GM19452 (cell line): ENCODE results near the gene CCNE1.

Experiments
- ATAC-seq: cut with Tn5 transposase; IDR thresholded peaks from one replicate; pipeline ENCODE4 v1.9.1; 2021; ENCODE audit not compliant: unreplicated experiment

CCNE1 gene

DNA sequence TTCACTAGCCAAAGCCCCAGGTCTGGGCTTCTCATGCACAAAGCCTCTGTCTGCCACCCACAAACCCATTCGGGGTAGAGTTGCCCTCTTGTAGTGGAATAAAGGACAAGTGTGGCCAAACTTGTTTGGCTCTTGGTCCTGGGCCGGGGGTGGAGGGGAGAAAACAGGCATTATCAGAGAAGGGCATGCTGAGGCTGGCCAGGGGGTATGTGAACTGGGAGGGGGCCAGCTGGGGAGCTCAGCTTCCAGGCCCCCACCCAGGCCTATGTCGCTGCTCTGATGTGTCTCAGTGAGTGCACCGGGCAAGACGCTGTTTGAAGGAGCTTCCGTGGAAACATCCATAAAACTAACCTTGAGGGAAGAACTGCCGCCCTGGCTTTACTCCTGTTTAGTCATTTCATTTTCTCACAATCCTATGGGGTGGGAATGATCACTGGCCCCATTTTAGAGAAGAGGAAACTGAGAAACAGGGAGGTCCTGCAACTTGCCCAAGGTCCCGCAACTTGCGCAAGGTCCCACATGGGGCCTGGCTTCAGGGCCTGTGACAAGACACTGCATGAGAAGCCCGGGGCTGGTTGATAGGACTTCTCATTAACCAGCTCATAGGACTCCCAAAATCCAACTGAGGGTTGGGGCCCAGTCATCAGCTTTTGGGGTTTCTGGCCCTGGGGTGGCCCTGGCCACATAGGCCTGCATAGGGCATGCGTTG lies 30.8 kb downstream of the CCNE1 start:
- no peak for ATAC-seq

DNA sequence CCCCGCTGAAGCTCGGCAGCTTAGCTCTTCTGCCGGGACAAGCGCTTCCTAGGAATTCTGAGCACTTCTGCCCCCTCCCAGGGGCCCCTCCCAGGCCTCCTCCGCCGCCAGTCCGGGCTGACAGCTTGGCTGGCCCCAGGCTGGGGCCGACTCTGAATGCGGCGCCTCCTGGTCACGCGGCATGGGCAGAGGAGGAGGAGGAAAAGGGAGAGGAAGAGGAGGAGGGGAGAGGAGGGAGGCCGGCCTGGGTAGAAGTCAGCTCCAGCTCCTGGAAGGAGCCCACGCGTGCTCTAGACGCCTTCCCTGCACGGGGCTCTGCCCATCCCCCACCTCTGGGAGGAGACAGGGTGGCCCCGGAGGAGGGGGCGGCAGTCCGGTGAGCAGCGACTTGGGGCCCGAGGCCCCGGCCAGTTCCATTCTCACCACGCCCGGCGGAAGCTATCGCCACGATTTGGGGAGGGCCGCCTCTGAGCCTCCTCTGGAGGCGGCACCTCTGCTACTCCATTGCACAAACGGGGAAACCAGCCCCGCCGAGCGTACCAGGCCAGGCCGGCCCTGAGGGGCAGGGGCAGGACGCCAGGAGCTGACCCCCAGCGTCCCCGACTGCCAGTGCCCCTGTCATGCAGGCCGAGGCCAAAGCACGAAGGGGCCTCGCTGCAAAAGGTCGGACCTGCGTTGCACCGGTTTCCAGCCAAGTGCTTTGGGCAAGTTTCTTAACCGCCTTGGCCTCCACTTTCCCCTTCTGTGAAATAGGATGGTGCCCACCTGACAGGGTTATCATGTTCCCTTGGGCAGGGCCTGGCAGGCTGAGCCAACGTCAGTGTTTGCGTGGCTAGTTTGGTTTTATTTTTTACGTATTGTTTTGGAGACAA lies 31.6 kb downstream of the CCNE1 start:
- no peak for ATAC-seq

DNA sequence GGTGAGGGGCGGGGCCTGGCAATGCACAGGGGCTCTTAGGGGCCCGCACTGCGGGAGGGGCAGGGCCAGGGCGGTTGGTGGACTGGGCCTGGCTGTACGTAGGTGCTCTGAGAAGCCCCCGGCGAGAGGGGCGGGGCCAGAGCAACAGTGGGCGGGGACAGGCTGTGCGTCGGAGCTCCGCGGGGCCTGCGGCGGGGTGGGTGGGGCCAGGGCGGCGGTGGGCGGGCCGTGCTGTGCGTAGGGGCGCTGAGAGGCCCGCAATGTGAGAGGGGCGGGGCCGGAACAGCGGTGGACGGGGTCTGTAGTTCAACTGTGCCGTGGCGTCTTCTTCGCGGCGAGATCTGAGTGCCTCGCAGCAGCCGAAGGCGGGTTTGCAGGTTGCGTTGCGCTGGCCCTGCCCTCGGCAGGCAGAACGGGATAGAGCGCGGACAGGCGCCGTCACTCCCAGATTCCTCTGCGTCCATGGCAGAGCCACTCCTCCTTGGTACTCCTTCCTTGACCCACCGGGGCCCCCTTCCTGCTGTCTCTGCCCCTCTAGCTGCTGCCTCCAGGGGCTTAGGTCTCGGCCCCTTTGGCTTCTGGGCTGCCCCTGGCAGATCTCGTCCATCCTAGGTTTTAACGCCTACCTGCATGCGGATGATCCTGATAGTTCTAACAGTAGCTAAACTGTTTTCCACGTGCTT lies 33.2 kb downstream of the CCNE1 start:
- ATAC-seq, result peak; percentile 74

DNA sequence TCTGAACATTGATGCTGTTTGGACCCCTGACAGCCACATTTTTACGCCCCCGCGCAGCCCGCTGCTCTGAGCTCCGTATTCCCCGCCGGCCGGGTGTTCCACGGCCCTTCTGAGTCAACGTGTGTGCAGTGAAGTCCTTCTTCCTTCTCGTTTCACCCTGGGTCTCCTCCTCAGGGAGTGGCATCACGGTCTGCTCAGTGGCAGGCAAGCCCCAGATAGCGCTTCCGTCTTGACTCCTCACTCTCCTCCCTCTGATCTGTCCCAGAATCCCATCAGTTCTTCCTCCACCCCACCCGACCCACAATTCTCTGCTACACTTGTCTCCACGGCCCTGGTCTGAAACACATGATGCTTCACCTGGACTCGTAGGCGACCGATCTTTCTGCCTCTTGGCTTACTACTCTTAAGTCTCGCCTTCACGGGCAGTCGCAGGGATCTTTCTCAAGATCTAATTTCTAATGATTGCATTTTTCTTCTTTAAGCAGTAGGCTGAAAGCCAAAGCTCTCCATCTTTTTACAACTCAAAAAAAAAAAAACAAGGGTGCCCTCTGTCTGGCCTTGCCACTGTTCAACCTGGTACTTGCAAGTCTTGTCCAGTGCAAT lies 33.9 kb downstream of the CCNE1 start:
- ATAC-seq, result no peak

DNA sequence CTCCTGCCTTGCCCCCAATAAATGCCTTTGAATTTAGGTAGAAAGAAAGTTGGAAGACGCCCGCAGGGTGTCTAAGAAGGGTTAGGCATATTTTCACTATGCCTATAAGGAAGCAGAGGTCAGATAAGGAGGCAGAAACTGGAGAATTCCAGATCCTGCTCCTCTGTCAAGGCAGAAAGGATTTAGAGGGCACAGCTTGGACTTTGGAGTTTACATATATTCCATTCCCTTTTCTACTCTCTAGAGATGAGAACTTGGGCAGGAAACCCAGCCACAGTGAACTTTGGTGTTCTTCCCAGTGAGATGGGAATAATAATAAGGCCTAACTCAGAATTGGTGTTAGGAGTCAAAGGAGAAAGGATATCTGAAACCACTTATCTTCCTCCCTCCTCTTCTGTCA lies 37.4 kb downstream of the CCNE1 start:
- ATAC-seq, result no peak

DNA sequence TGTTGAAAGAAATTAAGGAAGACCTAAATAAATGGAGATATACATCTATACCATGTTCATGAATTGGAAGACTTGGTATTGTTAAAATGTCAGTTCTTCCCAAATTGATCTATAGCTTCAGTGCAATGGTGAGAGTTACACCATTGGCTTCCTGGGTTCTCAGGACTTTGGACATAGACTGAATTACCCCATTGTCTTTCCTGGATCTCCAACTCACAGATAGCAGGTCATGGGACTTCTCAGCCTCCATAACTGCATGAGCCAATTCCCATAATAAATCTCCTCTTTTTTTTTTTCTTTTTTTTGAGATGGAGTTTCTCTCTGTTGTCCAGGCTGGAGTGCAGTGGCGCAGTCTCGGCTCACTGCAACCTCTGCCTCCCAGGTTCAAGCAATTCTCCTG lies 38.7 kb downstream of the CCNE1 start:
- no peak for ATAC-seq

DNA sequence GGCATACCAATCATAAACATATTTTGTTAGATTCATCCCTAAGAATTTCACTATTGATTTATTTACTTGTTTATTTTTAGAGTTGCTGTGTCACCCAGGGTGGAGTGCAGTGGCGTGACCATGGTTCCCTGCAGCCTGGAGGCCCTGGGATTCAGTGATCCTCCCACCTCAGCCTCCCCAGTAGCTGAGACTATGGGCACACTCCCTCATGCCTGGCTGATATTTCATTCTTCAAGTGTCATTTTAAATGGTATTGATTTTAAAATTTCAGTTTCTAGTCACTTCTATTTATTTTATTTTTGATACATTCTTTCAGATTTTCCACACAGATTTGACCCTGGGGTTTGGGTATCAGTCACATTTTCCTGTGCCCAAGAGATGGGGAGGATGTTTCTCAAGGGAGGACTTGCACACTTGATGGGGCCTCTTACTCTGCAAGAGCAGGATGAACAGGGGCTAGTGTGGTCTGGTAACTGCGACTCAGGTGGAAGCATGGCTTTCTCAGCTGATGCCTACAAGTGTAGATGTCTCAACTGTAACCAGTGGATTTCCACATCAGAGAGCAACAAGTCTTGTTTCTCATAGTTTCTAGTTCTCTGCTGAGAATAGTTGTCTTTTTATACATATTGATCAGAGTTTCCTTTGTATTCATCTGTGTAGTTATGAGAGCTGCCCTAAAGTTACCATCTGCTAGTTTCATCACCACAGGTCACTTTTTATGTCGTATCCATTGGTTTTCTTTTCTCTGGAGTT lies 40.2 kb downstream of the CCNE1 start:
- ATAC-seq, result peak; percentile 87

DNA sequence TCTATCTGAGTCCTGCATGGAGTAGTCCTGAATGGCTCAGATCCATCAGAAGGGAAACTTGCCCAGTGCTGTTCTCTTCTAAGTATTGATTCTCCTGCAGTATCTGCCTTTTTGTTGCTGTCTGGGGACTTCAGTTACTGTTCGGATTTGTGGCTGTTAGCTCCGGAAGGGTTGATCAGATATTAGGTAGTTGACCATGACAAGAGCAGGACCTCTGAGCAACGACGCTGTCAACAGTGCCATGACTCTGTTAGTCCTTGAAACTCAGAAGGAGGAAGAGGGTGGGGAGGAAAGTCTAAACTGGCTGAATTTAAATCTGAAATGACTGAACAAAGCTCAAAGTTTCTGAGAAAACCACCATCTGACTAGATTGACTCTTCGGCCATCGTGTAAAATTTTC lies 42.2 kb downstream of the CCNE1 start:
- ATAC-seq, result no peak

DNA sequence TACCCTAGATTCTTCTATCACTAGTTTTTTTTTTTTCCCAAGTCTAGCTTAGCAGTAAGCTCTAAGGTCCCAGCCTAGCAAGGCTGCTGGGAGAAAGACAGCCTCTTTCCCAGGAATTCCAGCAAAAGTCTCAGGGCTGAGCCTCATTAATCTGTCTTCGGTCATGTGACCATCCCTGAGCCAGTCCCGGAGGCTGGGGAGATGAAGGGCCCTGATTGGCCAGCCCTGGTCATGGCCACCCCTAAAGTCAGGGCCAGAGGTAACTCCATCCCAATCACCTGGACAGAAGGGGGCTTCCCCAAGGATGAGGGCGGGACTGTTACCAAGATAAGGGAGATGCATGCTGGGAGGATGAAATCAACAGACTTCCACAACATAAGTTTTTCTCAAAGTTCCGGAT lies 43.3 kb downstream of the CCNE1 start:
- ATAC-seq, result no peak

DNA sequence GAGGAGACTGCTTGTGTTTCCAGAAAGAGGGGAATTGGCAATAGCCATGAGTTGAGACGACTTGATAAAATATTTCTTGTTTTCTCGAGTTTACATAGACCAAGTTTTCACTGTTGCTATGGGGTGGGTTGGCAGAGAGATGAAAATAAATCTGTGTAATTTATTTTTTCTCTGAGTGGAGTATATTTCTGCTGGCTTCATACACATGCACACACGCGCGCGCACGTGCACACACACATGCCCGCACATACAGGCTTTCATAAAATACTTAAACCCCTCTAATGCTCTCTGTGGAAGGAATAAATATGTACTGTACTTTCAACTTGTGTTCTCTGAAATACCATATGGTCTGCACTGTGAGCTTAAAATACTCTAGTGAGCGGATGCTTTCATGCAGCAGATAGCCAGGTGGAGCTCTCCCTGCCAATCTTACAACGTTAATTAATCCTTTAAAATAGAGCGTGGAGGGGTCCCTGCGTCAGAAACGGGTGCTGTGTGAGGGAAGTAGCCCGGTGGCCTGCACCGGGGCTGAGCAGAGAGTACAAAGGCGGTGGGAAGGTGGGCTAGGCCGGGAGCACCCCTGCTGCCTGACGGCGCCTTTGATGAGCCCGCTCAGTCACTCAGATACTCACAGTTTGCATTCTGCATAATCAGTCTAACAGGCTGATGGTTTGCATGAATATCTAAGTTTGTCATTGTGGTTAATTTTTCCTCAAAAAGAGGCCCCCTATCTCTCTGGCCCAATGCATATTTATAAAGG lies 44.1 kb downstream of the CCNE1 start:
- ATAC-seq, result no peak

DNA sequence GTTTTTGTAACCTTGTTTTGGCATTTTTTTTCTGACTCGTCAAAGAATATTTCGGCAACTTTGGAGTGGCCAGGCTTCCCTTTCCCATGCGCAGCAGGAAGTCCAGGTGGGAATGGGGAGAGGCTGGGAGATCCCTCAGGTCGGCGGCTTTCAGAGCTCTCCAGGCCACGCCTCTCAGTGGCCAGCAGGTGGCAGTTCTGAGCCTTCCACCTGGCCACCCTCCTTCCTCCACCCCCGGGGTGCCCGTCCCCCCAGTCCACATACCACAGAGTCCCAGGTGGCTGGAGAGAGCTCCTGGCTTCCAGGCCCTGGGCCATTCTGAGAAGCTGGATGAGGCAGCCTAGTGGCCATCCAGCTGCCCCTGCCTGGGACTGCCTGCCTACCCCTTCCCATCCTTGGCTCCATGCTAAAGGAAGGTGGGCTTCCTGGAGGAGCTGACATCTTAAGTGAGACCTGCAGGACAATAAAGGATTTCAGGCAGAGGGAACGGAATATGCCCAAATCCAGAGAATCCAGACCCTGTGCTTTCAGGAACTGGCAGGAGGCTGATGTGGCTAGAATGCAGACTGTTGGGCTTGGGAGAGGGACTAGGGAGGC lies 46.3 kb downstream of the CCNE1 start:
- peak; percentile 58 for ATAC-seq

DNA sequence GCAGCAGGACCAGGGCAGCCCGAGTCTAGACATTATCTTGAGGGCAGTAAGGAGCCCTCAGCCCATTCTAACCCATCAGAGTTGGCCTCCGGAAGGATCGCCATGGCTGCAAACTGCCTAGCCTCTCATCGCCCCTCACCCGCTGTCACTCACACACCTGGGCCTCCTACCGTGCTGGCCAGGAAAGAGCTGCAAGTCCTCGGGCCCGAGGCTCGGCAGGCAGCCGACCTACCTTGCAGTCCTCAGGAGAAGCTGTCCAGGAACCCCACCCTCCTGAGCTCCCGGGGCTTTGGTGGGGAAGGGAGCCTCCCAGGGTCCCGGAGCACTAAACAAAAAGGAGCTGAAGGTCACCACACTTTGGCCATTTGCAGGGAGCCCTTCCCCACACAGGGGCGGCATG lies 46.8 kb downstream of the CCNE1 start:
- no peak for ATAC-seq

DNA sequence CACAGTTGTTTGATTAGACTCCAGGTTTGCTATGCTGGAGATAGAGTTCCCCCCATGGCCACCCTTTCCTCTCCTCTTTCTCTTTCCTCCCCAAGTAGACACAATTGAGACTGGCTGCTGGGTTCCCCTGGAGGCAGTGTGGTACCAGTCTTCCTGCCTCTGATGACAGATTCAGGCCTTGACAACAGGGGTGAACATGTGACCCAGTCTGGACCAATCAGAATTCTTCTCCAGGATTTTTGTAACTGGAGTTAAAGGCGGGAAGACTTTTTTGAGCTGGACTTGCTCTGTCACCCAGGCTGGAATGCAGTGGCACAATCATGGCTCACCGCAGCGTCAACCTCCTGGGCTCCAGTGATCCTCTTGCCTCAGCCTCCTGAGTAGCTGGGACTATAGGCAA lies 48.7 kb downstream of the CCNE1 start:
- no peak for ATAC-seq

DNA sequence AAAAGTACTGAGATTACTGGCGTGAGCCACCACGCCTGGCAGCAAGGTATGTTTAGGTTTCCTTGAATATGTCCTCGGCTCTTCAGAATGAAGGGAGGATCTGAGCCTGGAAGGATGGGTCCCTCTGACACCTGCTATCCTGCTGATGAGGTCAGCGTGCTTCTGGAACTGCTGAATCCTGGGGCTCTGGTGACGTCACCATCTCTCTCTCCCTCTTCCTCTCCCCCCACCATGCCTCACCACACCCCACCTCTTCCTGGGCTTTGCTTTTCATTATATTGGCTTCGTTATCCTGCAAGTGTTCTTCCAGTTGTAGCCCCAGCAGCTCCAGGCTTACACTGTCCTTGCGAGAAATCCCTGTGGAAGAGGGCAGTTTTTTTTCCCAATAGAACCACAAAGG lies 49.8 kb downstream of the CCNE1 start:
- ATAC-seq, result no peak

DNA sequence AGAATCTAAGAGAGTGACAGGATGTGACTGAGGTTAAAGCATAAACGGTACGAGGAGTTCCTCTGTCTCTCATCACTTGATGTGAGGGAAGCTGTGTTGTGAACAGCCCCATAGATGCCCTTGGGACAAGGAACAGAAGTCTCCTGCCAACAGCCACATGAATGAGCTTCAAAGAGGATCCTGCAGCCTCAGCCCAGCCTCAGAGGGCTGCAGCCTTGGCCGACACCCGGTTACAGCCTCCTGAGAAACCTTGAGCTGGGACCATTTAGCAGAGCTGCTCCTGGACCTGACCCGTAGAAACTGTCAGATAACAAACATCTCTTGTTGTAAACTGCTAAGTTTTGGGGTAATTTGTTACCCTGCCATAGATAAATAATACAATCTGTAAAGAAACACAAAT lies 54.2 kb downstream of the CCNE1 start:
- no peak for ATAC-seq

DNA sequence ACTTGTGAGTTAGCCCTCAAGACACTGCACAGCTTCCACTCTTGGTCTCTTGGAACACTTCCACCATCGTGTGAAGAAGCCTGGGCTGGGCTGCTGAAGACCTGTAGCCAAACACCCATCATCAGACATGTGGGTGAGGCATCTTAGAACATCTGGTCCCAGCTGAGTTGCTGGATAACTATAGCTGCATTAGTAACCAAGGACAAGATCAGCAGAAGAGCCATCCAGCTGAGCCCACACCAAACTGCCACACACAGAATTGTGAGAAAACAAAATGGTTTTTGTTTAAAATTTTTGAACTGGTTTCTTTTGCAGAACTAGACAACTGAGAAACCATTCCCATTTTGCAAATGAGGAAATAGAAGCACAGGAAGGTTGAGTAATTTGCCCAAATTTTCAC lies 56.2 kb downstream of the CCNE1 start:
- ATAC-seq, result no peak

DNA sequence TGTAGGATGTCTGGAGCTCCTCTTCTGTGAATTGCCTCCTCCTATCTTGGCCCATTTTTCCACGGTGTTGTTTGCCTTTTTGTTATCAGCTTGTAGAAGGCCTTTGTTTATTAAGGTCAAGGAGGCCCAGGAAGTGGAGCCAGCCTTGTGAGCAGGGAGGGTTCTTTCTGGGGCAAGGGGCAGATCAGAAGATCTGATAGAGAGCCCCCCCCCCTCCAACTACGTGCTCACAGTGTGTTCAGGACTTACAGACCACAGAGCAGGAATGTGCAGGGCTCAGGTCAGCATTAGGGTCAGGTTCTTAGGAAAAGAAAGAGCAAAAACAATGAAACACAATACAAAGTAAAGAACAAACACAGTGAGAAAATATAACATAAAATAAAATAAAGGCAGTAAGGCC lies 59.4 kb downstream of the CCNE1 start:
- no peak for ATAC-seq

DNA sequence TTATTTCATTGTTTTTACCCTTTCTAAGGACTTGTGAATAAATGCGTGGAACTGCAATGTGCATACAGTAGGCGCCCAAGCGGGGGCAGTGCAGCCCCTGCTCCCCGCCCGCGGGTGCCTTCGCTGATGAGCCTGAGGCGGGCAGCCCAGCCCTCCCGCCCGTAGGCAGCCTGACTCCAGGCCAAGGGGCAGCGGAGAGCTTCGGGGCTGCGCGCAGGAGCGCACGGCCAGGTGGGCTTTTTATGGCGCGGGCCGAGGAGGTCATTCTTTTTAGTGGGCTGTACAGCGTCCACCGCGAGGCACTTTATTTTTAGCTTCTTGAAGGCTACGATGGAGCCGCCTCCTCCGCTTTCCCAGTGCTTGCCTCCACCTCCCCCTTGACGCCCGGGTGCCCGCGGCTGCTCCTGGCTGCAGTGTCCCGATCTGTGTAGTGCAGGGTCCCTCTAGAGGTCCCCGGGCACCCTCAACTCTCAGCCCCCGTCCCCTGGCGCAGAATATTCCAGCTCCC lies 60.5 kb downstream of the CCNE1 start:
- ATAC-seq, result no peak

DNA sequence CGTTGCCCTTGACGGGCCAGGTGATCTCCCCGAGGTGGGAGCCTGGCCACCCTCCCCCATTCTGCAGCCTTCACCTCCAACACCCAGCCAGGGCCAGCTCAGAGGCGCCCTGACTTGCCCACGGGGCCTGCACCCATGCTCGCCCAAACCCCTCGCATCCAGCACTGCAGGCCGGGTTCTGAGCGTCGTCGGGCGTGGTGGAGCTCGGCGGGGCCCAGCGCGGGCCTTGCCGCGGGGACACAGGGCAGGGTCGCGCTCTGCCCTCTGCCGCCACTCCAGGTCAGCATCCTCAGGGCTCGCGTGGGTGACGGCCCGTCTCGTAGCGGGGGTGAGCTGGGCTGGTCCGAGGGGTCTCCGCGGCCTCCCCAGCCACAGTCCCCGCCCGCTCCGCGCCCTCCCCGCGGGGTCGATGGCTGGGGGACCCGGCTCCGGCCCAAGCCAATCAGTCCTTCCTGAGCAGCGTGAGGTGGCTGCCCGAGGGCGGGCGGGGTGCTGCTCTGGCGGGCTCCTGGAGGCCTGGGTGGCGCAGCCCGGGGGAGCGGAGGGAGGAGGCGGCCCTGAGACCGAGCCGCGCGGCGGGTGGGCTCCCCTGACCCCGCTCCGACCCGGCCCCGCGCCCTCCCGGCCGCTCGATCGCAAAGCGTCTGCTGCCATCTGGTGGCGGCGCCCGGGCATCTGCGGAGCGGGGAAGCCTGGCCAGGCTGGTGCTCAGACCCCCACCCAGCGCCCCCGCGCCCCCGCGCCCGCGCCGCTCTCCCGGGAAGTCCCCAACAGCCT lies 61.4 kb downstream of the CCNE1 start:
- ATAC-seq, result no peak
